HEK293 (cell line): ENCODE data around the gene SUPV3L1.

Experiments used
- CTCF ChIA-PET: fragments of 350-600 bp; formaldehyde crosslinking; extraction: SDS; loops from one replicate; lab custom pipeline; 2021; ENCODE audit warnings: antibody characterized with exemption; lab: Yijun Ruan, JAX
- POLR2A ChIA-PET: fragments of 300-600 bp; formaldehyde crosslinking; extraction: SDS; loops from one replicate; lab custom pipeline; 2020; ENCODE audit warnings: antibody characterized with exemption, inconsistent platforms; lab: Yijun Ruan, JAX
- H3K27ac ChIP-seq: fragments of 200-500 bp; sonication (Bioruptor generic); 2 replicates; pipeline ENCODE4 v1.5.1; 2014; ENCODE audit warnings: low read depth, low read length, control low read depth, inconsistent platforms; ENCODE audit errors: extremely low read depth
- H3K36me3 ChIP-seq, 2 experiments: fragments of 200-500 bp in 1 of 2; sonication (Bioruptor generic) in 1 of 2; 1 replicate in 1 of 2; 2 replicates in 1 of 2; pipeline ENCODE4 v1.5.1; 2014 to 2017; ENCODE audit warnings: inconsistent platforms in 2 of 2, low read length in 2 of 2; ENCODE audit not compliant: control insufficient read depth in 2 of 2, insufficient read depth in 1 of 2
- H3K4me1 ChIP-seq: fragments of 200-500 bp; sonication (Bioruptor generic); 2 replicates; pipeline ENCODE4 v1.5.1; 2014; ENCODE audit warnings: mild to moderate bottlenecking, low read length, inconsistent platforms; ENCODE audit not compliant: control insufficient read depth, insufficient read depth
- H3K4me3 ChIP-seq: 2 replicates; pipeline ENCODE4 v1.5.1; 2011; ENCODE audit warnings: low read depth, mild to moderate bottlenecking, control low read depth, low read length, moderate library complexity
- H3K9me3 ChIP-seq: fragments of 200-500 bp; sonication (Bioruptor generic); 2 replicates; pipeline ENCODE4 v1.5.1; 2014; ENCODE audit warnings: low read depth, low read length, inconsistent platforms; ENCODE audit not compliant: control insufficient read depth, insufficient read depth
- ELK4 ChIP-seq: IDR thresholded peaks from 2 replicates; pipeline ENCODE4 v1.6.1; 2011; ENCODE audit warnings: mild to moderate bottlenecking, low read depth, low read length, borderline replicate concordance
- HOXD13 ChIP-seq: sonication (generic); formaldehyde crosslinking; IDR thresholded peaks from 2 replicates; pipeline ENCODE4 v1.8.0; 2022; ENCODE audit warnings: missing genetic modification reagents, borderline replicate concordance
- OSR2 ChIP-seq: fragments of 450-650 bp; formaldehyde crosslinking; IDR thresholded peaks from 2 replicates; pipeline ENCODE4 v1.5.1; 2016; ENCODE audit warnings: missing biosample characterization, missing genetic modification characterization
- PRDM6 ChIP-seq: fragments of 450-650 bp; formaldehyde crosslinking; IDR thresholded peaks from 2 replicates; pipeline ENCODE4 v1.5.1; 2017; ENCODE audit warnings: missing biosample characterization, missing genetic modification characterization
- SP2 ChIP-seq: fragments of 450-650 bp; formaldehyde crosslinking; IDR thresholded peaks from 2 replicates; pipeline ENCODE4 v1.5.1; 2016; ENCODE audit warnings: missing biosample characterization, missing genetic modification characterization
- SP3 ChIP-seq: fragments of 450-650 bp; formaldehyde crosslinking; IDR thresholded peaks from 2 replicates; pipeline ENCODE4 v1.5.1; 2016; ENCODE audit warnings: missing biosample characterization, missing genetic modification characterization
- ZFP69B ChIP-seq: fragments of 450-650 bp; formaldehyde crosslinking; IDR thresholded peaks from 2 replicates; pipeline ENCODE4 v1.5.1; 2016; ENCODE audit warnings: missing biosample characterization, missing genetic modification characterization
- ZNF18 ChIP-seq: fragments of 450-650 bp; formaldehyde crosslinking; IDR thresholded peaks from 2 replicates; pipeline ENCODE4 v1.5.1; 2016; ENCODE audit warnings: missing biosample characterization, missing genetic modification characterization
- ZNF202 ChIP-seq: fragments of 450-650 bp; formaldehyde crosslinking; IDR thresholded peaks from 2 replicates; pipeline ENCODE4 v1.5.1; 2016; ENCODE audit warnings: missing biosample characterization, missing genetic modification characterization, borderline replicate concordance
- ZNF214 ChIP-seq: fragments of 450-650 bp; formaldehyde crosslinking; IDR thresholded peaks from 2 replicates; pipeline ENCODE4 v1.5.1; 2017; ENCODE audit warnings: missing biosample characterization, mild to moderate bottlenecking, missing genetic modification characterization, borderline replicate concordance
- ZNF23 ChIP-seq: fragments of 450-650 bp; formaldehyde crosslinking; IDR thresholded peaks from 2 replicates; pipeline ENCODE4 v1.5.1; 2016; ENCODE audit warnings: missing biosample characterization, missing genetic modification characterization, borderline replicate concordance
- ZNF335 ChIP-seq: fragments of 450-650 bp; formaldehyde crosslinking; conservative IDR thresholded peaks from 2 replicates; pipeline ENCODE4 v1.5.1; 2016; ENCODE audit warnings: missing biosample characterization, missing genetic modification characterization
- ZNF518A ChIP-seq: fragments of 450-650 bp; formaldehyde crosslinking; conservative IDR thresholded peaks from 2 replicates; pipeline ENCODE4 v1.5.1; 2016; ENCODE audit warnings: low read depth, missing biosample characterization, missing genetic modification characterization
- ZNF529 ChIP-seq: fragments of 450-650 bp; formaldehyde crosslinking; IDR thresholded peaks from 2 replicates; pipeline ENCODE4 v1.5.1; 2017; ENCODE audit warnings: missing genetic modification characterization, missing biosample characterization; ENCODE audit not compliant: insufficient replicate concordance
- ZNF596 ChIP-seq: fragments of 450-650 bp; IDR thresholded peaks from 2 replicates; pipeline ENCODE4 v1.5.0; 2018; ENCODE audit warnings: missing biosample characterization, mild to moderate bottlenecking, missing genetic modification characterization, moderate library complexity
- ZNF704 ChIP-seq: fragments of 450-650 bp; formaldehyde crosslinking; IDR thresholded peaks from 2 replicates; pipeline ENCODE4 v1.5.1; 2016; ENCODE audit warnings: missing biosample characterization, missing genetic modification characterization

Gene SUPV3L1

GRCh38 chr10:69215405-69216171 is 35.6 kb downstream of the SUPV3L1 start:
- Histone ChIP-seq H3K4me1 (0 out of 2 replicates have a peak, but pooled peaks cover 7% of the 10 kb centered on the region), H3K27ac (no peak overlapping the region), H3K36me3 (no peaks in the 10 kb centered on the region), H3K9me3 (no peaks in the 10 kb centered on the region), H3K4me3 (no peak overlapping the region)
- ChIA-PET POLR2A (no interaction called here), CTCF (interaction anchor here (1.6 kb wide), 1 partner anchor 192 kb away, joined by 9 read pairs; no protein-coding TSS in a partner anchor)
- TF ChIP-seq ZNF518A (peak; percentile 40; the same call in 1 of the 2 replicates), ZNF214 (no peak), SP3 (no peak), OSR2 (tag by site-specific recombination) (peak; percentile 71), ZNF704 (tag by site-specific recombination) (no peak), ELK4 (no peak), ZNF529 (tag by site-specific recombination) (no peak), ZNF335 (tag by site-specific recombination) (0 out of 2 replicates have a peak, but pooled peaks have one; percentile 29), SP2 (tag by site-specific recombination) (no peak), ZFP69B (tag by site-specific recombination) (no peak), ZNF596 (tag by site-specific recombination) (no peak), ZNF202 (tag by site-specific recombination) (no peak), PRDM6 (tag by site-specific recombination) (0 out of 2 replicates have a peak, but pooled peaks have one; percentile 37), HOXD13 (CRISPR knock-in tag) (no peak), ZNF18 (tag by site-specific recombination) (no peak), ZNF23 (no peak)
